Measurements from ENCODE around the gene STK11. TPM values are rescaled to one million over a fixed set of nuclear protein-coding genes. Genes with fewer than 3 reads are reported as not detected.

Gene STK11
- total RNA-seq, 2 donors from 2014 or later = 62.0 to 64.7 TPM

DNA sequence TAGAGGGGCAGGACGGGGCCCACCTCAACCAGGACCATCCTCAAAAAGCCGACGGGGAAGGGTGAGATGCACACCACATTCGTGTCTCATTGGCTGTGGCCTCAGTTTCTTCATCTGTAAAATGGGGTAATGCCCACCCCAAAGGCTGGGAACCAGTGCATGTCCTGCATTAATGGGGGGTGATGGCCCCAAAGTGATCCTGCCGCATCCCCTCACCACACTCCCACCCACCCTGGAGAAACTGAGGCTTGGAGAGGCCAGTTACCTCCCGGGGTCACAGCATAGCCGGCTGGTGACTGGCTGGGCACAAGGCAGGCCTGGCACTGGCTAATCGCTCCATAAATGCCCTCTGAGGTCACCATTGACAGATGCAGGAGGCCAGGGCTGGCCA lies 42.2 kb downstream of the STK11 start:
- TF ChIP-seq, protein P1, sequence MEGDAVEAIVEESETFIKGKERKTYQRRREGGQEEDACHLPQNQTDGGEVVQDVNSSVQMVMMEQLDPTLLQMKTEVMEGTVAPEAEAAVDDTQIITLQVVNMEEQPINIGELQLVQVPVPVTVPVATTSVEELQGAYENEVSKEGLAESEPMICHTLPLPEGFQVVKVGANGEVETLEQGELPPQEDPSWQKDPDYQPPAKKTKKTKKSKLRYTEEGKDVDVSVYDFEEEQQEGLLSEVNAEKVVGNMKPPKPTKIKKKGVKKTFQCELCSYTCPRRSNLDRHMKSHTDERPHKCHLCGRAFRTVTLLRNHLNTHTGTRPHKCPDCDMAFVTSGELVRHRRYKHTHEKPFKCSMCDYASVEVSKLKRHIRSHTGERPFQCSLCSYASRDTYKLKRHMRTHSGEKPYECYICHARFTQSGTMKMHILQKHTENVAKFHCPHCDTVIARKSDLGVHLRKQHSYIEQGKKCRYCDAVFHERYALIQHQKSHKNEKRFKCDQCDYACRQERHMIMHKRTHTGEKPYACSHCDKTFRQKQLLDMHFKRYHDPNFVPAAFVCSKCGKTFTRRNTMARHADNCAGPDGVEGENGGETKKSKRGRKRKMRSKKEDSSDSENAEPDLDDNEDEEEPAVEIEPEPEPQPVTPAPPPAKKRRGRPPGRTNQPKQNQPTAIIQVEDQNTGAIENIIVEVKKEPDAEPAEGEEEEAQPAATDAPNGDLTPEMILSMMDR (IDR thresholded peaks at IDR 0.05) = no peak
- Histone ChIP-seq H3K4me1 (peaks cover 0 to 75% of the 10 kb centered on the region in 2 donors), H3K36me3 (peaks cover 22% of the 10 kb centered on the region), H3K27me3 (no peaks in the 10 kb centered on the region), H3K27ac (peak overlapping the region; percentile 99), H3K4me3 (peak overlapping the region; percentile 81 to 82), H3K9me3 (no peaks in the 10 kb centered on the region)
- no peak for DNase-seq (ENCODE audit: low spot score)

DNA sequence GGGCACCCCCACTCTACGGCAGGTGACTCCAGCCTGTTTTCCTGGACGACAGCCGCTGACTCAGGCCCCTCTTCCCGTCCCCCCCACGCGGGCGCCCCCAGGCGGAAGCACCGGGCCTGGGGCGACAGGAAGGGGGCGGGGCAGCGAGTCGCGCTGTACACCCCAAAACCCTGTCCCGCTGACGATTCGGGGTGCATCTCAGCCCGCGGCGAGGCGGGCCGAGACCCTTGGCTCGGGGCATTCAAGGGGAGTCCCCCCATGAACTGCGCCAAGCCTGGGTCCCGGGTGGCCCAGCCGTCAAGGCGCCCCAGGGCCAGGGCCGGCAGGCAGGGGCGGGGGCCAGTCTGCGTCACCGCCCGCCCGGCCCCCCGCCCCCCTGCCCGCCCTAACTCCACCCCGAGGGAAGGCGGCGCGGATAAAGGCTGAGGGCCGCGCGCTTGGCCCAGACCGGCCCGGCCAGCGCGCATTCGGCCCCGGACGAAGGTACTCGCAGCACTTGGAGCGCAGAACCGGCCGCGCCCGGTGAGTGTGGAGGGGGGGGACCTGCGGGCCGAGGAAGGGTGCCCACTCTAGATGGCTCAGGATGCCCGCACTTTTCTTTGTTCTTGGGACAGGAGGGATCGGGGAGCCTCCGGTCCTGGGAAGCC lies 42.7 kb downstream of the STK11 start, which contains the start of gene MIDN:
TSS of gene MIDN (plus strand) at position 445 of the 647 bp plus-strand sequence. CDS start 1,714 bp downstream, outside the sequence.
- Histone ChIP-seq H3K4me1 (peaks cover 0 to 75% of the 10 kb centered on the region in 2 donors), H3K36me3 (peaks cover 22% of the 10 kb centered on the region), H3K27me3 (no peaks in the 10 kb centered on the region), H3K9me3 (no peaks in the 10 kb centered on the region), H3K27ac (peak within 1 kb of the TSS; percentile 99), H3K4me3 (peak within 1 kb of the TSS; percentile 81 to 82)
- peak; percentile 88 for DNase-seq (ENCODE audit: low spot score)
- TF ChIP-seq, protein P1 (IDR thresholded peaks at IDR 0.05) = no peak

DNA sequence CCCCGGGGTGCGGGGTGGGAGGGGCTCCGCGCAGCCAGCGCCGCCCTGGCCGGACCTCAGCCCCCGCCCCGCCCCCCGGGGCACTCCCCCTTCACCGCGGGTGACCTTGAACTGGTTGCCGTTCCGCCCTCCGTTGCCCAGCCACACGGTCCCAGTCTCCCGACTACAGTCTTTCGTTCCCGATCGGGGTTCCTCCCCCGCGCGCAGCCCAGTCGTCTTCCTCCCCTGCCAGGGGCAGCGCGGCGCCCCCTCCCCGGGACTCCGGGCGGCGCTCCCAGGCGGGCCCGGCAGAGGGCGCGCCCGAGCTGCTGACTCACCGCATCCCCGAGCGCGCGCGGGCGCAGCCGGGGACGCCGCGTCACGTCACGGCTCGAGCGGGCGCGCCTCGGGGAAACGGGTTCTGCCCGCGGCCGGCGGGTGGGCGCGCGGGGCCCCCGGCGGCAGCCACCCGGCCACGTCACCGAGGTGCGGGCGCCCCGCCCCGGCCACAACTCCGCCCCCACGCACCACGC lies 43.3 kb downstream of the STK11 start:
- H3K27ac ChIP-seq = peak overlapping the region; percentile 99
- H3K4me1 ChIP-seq = peaks cover 0 to 75% of the 10 kb centered on the region in 2 donors
- no peak for DNase-seq (ENCODE audit: low spot score)

GRCh38 chr19:1249298-1249989 lies 43.9 kb downstream of the STK11 start:
- peak overlapping the region; percentile 99 to 100 for H3K27ac ChIP-seq
- H3K4me1 ChIP-seq = peaks cover 0 to 75% of the 10 kb centered on the region in 2 donors
- DNase-seq (ENCODE audit: low spot score) = peak; percentile 96
- TF ChIP-seq, protein P1 (IDR thresholded peaks at IDR 0.05) = no peak
- peak overlapping the region; percentile 81 to 82 for H3K4me3 ChIP-seq
- peaks cover 31% of the 10 kb centered on the region for H3K36me3 ChIP-seq
- no peaks in the 10 kb centered on the region for H3K27me3 ChIP-seq
- H3K9me3 ChIP-seq = no peaks in the 10 kb centered on the region

More for the DNA sequence above, 43.3 kb downstream of the STK11 start:
- Histone ChIP-seq H3K9me3 (no peaks in the 10 kb centered on the region), H3K27me3 (no peaks in the 10 kb centered on the region), H3K36me3 (peaks cover 25% of the 10 kb centered on the region), H3K4me3 (peak overlapping the region; percentile 81 to 82)
- TF ChIP-seq, protein P1 (IDR thresholded peaks at IDR 0.05) = peak; percentile 88 to 97

DNA sequence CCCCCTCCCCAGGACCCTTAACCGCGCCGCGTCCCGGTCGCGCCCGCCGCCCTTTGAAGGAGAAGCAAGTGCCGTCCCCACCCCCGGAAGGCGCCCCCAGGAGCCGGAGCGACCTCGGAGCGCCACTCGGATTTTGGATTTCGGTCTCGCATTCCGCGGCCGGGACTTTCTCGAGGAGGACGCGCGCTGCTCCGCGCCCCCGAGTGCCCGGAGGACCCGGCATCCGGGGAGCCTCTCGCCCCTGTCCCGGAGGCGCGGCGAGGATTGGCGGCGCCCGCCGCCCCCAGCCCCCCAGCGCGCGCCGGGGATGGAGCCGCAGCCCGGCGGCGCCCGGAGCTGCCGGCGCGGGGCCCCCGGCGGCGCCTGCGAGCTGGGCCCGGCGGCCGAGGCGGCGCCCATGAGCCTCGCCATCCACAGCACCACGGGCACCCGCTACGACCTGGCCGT lies 44.4 kb downstream of the STK11 start:
- peaks cover 0 to 75% of the 10 kb centered on the region in 2 donors for H3K4me1 ChIP-seq
- TF ChIP-seq, protein P1 (IDR thresholded peaks at IDR 0.05) = no peak

More for the DNA sequence above, 44.4 kb downstream of the STK11 start:
- peaks cover 34% of the 10 kb centered on the region for H3K36me3 ChIP-seq
- peak overlapping the region; percentile 81 to 82 for H3K4me3 ChIP-seq
- no peak for DNase-seq (ENCODE audit: low spot score)
- H3K27ac ChIP-seq = peak overlapping the region; percentile 97 to 100
- H3K9me3 ChIP-seq = no peaks in the 10 kb centered on the region
- H3K27me3 ChIP-seq = no peaks in the 10 kb centered on the region

Data from right atrium auricular region (tissue), 2 donors.